MM.1S (cell line): Measurements from ENCODE around the gene CFHR4.

Source experiments
- DNase-seq: peaks from one replicate; pipeline ENCODE4 v3.0.0-alpha.2; 2015
- H2AFZ ChIP-seq: fragments of 300-600 bp; sonication (generic); 2 replicates; pipeline ENCODE4 v1.6.0; 2016; ENCODE audit warnings: antibody characterized with exemption, low read length
- H3F3A ChIP-seq: fragments of 300-600 bp; sonication (generic); 2 replicates; pipeline ENCODE4 v1.6.1; 2016; ENCODE audit warnings: mild to moderate bottlenecking, antibody characterized with exemption, low read length, moderate library complexity, mixed read lengths; ENCODE audit not compliant: insufficient read depth
- H3K27ac ChIP-seq: fragments of 300-600 bp; sonication (generic); 2 replicates; pipeline ENCODE4 v1.5.1; 2016; ENCODE audit warnings: mild to moderate bottlenecking, low read length
- H3K27me3 ChIP-seq: fragments of 300-600 bp; sonication (generic); replicated peaks from 2 replicates; pipeline ENCODE4 v1.6.0; 2016; ENCODE audit warnings: low read length; ENCODE audit not compliant: insufficient read depth
- H3K36me3 ChIP-seq: fragments of 300-600 bp; sonication (generic); replicated peaks from 2 replicates; pipeline ENCODE4 v1.6.1; 2016; ENCODE audit warnings: mild to moderate bottlenecking, low read length, mixed read lengths; ENCODE audit not compliant: insufficient read depth
- H3K4me1 ChIP-seq: fragments of 300-600 bp; sonication (generic); 2 replicates; pipeline ENCODE4 v1.6.1; 2016; ENCODE audit warnings: low read length, mixed read lengths
- H3K4me2 ChIP-seq: fragments of 300-600 bp; sonication (generic); 2 replicates; pipeline ENCODE4 v1.6.0; 2016; ENCODE audit warnings: low read depth, low read length
- H3K4me3 ChIP-seq: fragments of 300-600 bp; sonication (generic); 2 replicates; pipeline ENCODE4 v1.5.1; 2016; ENCODE audit warnings: low read length, mixed read lengths
- H3K79me2 ChIP-seq: fragments of 300-600 bp; sonication (generic); 2 replicates; pipeline ENCODE4 v1.6.1; 2016; ENCODE audit warnings: mixed run types, low read length, mixed read lengths
- H3K9ac ChIP-seq: fragments of 300-600 bp; sonication (generic); 2 replicates; pipeline ENCODE4 v1.6.1; 2016; ENCODE audit warnings: low read length, mixed read lengths
- H3K9me2 ChIP-seq: fragments of 300-600 bp; sonication (generic); replicated peaks from 2 replicates; pipeline ENCODE4 v1.6.1; 2016; ENCODE audit warnings: mild to moderate bottlenecking, low read length, mixed read lengths; ENCODE audit not compliant: insufficient read depth
- H3K9me3 ChIP-seq: fragments of 300-600 bp; sonication (generic); replicated peaks from 2 replicates; pipeline ENCODE4 v1.6.1; 2016; ENCODE audit warnings: mild to moderate bottlenecking, low read length, mixed read lengths; ENCODE audit not compliant: insufficient read depth
- H4K20me1 ChIP-seq: fragments of 300-600 bp; sonication (generic); 2 replicates; pipeline ENCODE4 v1.6.1; 2016; ENCODE audit warnings: mild to moderate bottlenecking, low read length, moderate library complexity, mixed read lengths; ENCODE audit not compliant: insufficient read depth
- CTCF ChIP-seq: fragments of 300-600 bp; sonication (generic); IDR thresholded peaks from 2 replicates; pipeline ENCODE4 v1.5.1; 2016; ENCODE audit warnings: antibody characterized with exemption, low read length, mixed read lengths
- EZH2 ChIP-seq: fragments of 300-600 bp; sonication (generic); optimal IDR thresholded peaks from 2 replicates; pipeline ENCODE3; 2017; ENCODE audit warnings: low read depth, mild to moderate bottlenecking, antibody characterized with exemption, low read length, mixed read lengths
- EZH2phosphoT487 ChIP-seq: fragments of 300-600 bp; sonication (generic); IDR thresholded peaks from 2 replicates; pipeline ENCODE4 v1.6.1; 2018; ENCODE audit warnings: antibody characterized with exemption, low read length

Gene CFHR4

GRCh38 chr1:196954778-196955177 is 66.9 kb downstream of the CFHR4 start:
- no peak overlapping the region for H2AFZ ChIP-seq
- no peaks in the 10 kb centered on the region for H3K36me3 ChIP-seq
- peaks cover 10% of the 10 kb centered on the region; the same call in 1 of the 2 replicates for H3F3A ChIP-seq
- no peak for DNase-seq
- TF ChIP-seq EZH2phosphoT487, result no peak
- H3K27ac ChIP-seq, result no peak overlapping the region
- H3K79me2 ChIP-seq, result no peaks in the 10 kb centered on the region
- H3K4me3 ChIP-seq, result no peak overlapping the region
- H3K9me3 ChIP-seq, result no peaks in the 10 kb centered on the region
- no peak overlapping the region for H3K4me2 ChIP-seq
- no peaks in the 10 kb centered on the region for H4K20me1 ChIP-seq
- H3K27me3 ChIP-seq, result no peaks in the 10 kb centered on the region
- peaks cover 10% of the 10 kb centered on the region for H3K4me1 ChIP-seq
- H3K9me2 ChIP-seq, result no peaks in the 10 kb centered on the region
- no peak overlapping the region for H3K9ac ChIP-seq

GRCh38 chr1:196955926-196956325 is 68.1 kb downstream of the CFHR4 start:
- Histone ChIP-seq H3F3A (peaks cover 10% of the 10 kb centered on the region; the same call in 1 of the 2 replicates), H3K4me2 (no peak overlapping the region), H3K27me3 (no peaks in the 10 kb centered on the region), H3K79me2 (no peaks in the 10 kb centered on the region), H3K4me3 (no peak overlapping the region), H3K9me3 (no peaks in the 10 kb centered on the region), H4K20me1 (no peaks in the 10 kb centered on the region), H2AFZ (no peak overlapping the region), H3K27ac (no peak overlapping the region), H3K4me1 (peaks cover 10% of the 10 kb centered on the region), H3K36me3 (no peaks in the 10 kb centered on the region), H3K9me2 (no peaks in the 10 kb centered on the region), H3K9ac (no peak overlapping the region)
- TF ChIP-seq EZH2phosphoT487 (no peak), EZH2 (no peak), CTCF (no peak)
- no peak for DNase-seq

DNA sequence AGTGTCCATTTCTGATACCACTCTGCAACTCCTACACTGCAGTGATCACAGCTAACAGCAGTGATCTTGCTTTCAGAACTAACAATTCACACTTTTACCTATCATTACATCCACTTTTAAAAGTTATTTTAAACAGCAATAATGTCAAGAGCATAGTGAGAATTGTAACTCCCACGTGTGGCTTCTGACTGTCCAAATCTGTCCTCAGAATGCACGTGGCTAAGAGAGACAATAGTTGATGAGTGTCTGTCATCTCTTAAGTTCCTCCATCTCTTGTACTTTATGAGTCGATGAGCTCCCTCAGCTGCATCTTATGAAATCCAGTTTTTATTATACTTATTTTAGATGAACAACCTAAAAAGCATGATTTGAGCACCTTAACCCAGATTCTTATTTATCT is 73.0 kb downstream of the CFHR4 start:
- Histone ChIP-seq H3K4me2 (no peak overlapping the region), H3K79me2 (no peaks in the 10 kb centered on the region), H3K9me2 (no peaks in the 10 kb centered on the region), H3K36me3 (no peaks in the 10 kb centered on the region), H4K20me1 (no peaks in the 10 kb centered on the region), H3K4me3 (no peak overlapping the region), H3K27me3 (no peaks in the 10 kb centered on the region), H2AFZ (no peak overlapping the region), H3K9ac (no peak overlapping the region), H3K9me3 (no peaks in the 10 kb centered on the region), H3K4me1 (no peaks in the 10 kb centered on the region), H3F3A (no peaks in the 10 kb centered on the region), H3K27ac (no peak overlapping the region)
- no peak for TF ChIP-seq EZH2phosphoT487
- no peak for TF ChIP-seq EZH2
- no peak for DNase-seq
